Activated T-helper 1 cell treated with anti-CD3 and anti-CD28 coated beads, Interleukin-12 subunit alpha, Interleukin-12 subunit beta, Interleukin-2, Interleukin-4 antibody, amounts not matched to agents 30 ng/mL and 10 ng/mL and 1 ng/mL, durations not matched to agents 14 hours and 24 hours and 36 hours (primary cell): ENCODE measurements around the gene TSPAN10. TPM values are rescaled to one million over a fixed set of nuclear protein-coding genes. Genes with fewer than 3 reads are reported as not detected.
"Not testable (repeated sequence)": the region's sequence is repeated elsewhere in the genome, so short reads cannot be mapped to it uniquely, and the experiment has no call there.

ENCODE experiments used
- DNase-seq: peaks from one replicate; pipeline ENCODE4 v3.0.0; 2021; ENCODE audit warnings: low spot score
- H3K27ac Mint-ChIP-seq: one replicate; pipeline ENCODE4 v1.8.0; 2021; ENCODE audit warnings: mild to moderate bottlenecking, mixed read lengths
- H3K27me3 Mint-ChIP-seq: one replicate; pipeline ENCODE4 v1.8.0; 2022; ENCODE audit warnings: mild to moderate bottlenecking, moderate library complexity, mixed read lengths; ENCODE audit not compliant: insufficient read depth
- H3K36me3 Mint-ChIP-seq: one replicate; pipeline ENCODE4 v1.8.0; 2021; ENCODE audit warnings: low read depth, mixed read lengths
- H3K4me1 Mint-ChIP-seq: one replicate; pipeline ENCODE4 v1.8.0; 2021; ENCODE audit warnings: low read depth, mixed read lengths
- H3K4me3 Mint-ChIP-seq: one replicate; pipeline ENCODE4 v1.8.0; 2021; ENCODE audit warnings: mild to moderate bottlenecking, moderate library complexity, mixed read lengths
- H3K9me3 Mint-ChIP-seq: one replicate; pipeline ENCODE4 v1.8.0; 2021; ENCODE audit warnings: mixed read lengths
- intact Hi-C: fragments of 100-400 bp; cut with micrococcal nuclease; formaldehyde crosslinking; loops from one replicate; pipeline ENCODE4 v1.15.1; 2024
- total RNA-seq: library from RNA; stranded (reverse); gene quantifications from 2 replicates; pipeline ENCODE4 v1.2.3, GENCODE V29; 2022

Gene TSPAN10
- total RNA-seq, 1 donor from 2014 or later, result 0.21 TPM

DNA sequence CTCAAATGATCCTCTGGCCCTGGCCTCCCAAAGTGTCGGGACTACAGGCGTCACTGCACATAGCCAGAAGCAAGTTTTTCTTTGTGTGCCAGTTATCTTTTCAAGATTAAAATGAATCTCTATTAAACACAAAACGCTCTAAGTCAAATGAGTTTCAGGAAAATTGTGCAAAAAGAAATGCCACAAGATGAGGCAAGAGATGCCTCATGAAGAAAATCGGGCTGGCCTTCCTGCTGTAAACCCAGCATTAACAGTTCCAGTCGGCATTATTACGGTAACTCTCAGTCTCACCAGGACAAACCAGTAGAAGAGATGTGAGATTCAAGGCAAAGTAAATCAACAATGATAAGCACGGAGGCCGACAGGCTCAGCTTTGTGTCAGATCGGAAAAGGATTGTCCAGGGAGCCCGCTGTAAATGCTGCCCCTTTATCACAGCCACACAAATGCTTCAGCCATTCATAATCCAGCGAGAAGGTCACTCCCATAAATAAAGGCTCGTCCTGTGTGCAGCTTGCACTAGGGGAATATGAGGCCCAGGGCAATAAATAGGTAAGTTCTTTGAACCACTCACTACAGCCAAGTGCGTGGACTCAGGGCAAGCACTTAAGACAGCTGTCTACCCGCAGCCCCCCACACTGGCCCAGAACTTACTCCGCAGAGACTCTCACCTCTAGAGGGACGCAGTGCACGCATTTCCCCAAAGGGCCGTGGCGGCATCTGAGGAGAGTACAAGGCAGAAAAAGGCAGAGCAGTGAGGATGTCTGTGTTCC lies 27.3 kb upstream of the TSPAN10 start:
- Mint-ChIP-seq H3K9me3 (no peaks in the 10 kb centered on the region), H3K4me3 (no peak overlapping the region), H3K27me3 (no peaks in the 10 kb centered on the region), H3K4me1 (peaks cover 8% of the 10 kb centered on the region), H3K27ac (no peak overlapping the region), H3K36me3 (peaks cover 42% of the 10 kb centered on the region)
- intact Hi-C loops, result loop anchor here (5.0 kb wide), 1 partner anchor 32 kb away; no protein-coding TSS in a partner anchor
- no peak for DNase-seq

- no peaks in the 10 kb centered on the region for H3K27me3 Mint-ChIP-seq
- H3K4me1 Mint-ChIP-seq, result peaks cover 18% of the 10 kb centered on the region
- DNase-seq, result no peak
- no peaks in the 10 kb centered on the region for H3K9me3 Mint-ChIP-seq
- intact Hi-C loops, result loop anchor here (5.0 kb wide), 1 partner anchor 35 kb away; no protein-coding TSS in a partner anchor
- no peak overlapping the region for H3K4me3 Mint-ChIP-seq
- H3K36me3 Mint-ChIP-seq, result peaks cover 39% of the 10 kb centered on the region
- no peak overlapping the region for H3K27ac Mint-ChIP-seq
Measured at GRCh38 chr17:81612172-81612970, 24.6 kb upstream of the TSPAN10 start.

DNA sequence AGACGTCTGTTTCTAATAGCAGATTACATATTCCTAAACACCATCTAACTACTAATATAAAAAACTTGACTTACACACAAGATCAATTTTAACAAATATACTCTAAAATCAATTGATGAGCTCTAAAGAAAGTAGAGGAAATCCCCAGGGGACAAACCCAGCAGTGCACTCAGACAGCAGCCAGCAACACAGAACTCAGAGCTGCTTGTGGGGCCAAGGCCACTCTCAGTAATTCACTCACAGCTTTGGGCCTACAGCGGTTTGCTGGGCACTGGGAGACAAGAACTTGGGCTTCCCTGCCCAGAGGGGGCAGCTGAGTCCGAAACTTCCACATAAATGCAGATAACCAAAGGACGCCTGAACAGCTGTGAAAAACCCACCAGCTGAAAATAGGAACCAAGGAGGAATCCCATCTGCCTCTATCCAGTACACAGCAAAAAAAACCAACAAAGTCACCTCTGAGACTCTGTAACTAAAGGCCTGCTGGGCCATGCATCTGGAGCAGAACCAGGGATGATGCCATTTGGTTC lies 21.5 kb upstream of the TSPAN10 start:
- Mint-ChIP-seq H3K36me3 (peaks cover 36% of the 10 kb centered on the region), H3K27ac (peak overlapping the region; percentile 89), H3K4me3 (no peak overlapping the region), H3K9me3 (no peaks in the 10 kb centered on the region), H3K4me1 (peaks cover 18% of the 10 kb centered on the region), H3K27me3 (no peaks in the 10 kb centered on the region)
- no peak for DNase-seq
- intact Hi-C loops, result no loop called here

GRCh38 chr17:81616877-81617276 lies 20.1 kb upstream of the TSPAN10 start:
- H3K9me3 Mint-ChIP-seq, result no peaks in the 10 kb centered on the region
- H3K4me1 Mint-ChIP-seq, result peaks cover 18% of the 10 kb centered on the region
- H3K36me3 Mint-ChIP-seq, result peaks cover 45% of the 10 kb centered on the region
- H3K27ac Mint-ChIP-seq, result no peak overlapping the region
- no peaks in the 10 kb centered on the region for H3K27me3 Mint-ChIP-seq
- no peak for DNase-seq
- intact Hi-C loops, result no loop called here
- H3K4me3 Mint-ChIP-seq, result no peak overlapping the region

DNA sequence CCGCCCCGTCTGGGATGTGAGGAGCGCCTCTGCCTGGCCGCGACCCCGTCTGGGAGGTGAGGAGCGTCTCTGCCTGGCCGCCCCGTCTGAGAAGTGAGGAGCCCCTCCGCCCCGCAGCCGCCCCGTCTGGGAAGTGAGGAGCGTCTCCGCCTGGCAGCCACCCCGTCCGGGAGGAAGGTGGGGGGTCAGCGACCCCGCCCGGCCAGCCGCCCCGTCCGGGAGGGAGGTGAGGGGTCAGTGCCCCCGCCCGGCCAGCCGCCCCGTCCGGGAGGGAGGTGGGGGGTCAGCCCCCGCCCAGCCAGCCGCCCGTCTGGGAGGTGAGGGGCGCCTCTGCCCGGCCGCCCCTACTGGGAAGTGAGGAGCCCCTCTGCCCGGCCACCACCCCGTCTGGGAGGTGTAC lies 18.7 kb upstream of the TSPAN10 start:
- H3K27ac Mint-ChIP-seq, intact Hi-C loops, H3K9me3 Mint-ChIP-seq, H3K27me3 Mint-ChIP-seq, H3K4me3 Mint-ChIP-seq, DNase-seq: not testable (repeated sequence)
- H3K4me1 Mint-ChIP-seq, result peaks cover 18% of the 10 kb centered on the region
- H3K36me3 Mint-ChIP-seq, result peaks cover 40% of the 10 kb centered on the region

DNA sequence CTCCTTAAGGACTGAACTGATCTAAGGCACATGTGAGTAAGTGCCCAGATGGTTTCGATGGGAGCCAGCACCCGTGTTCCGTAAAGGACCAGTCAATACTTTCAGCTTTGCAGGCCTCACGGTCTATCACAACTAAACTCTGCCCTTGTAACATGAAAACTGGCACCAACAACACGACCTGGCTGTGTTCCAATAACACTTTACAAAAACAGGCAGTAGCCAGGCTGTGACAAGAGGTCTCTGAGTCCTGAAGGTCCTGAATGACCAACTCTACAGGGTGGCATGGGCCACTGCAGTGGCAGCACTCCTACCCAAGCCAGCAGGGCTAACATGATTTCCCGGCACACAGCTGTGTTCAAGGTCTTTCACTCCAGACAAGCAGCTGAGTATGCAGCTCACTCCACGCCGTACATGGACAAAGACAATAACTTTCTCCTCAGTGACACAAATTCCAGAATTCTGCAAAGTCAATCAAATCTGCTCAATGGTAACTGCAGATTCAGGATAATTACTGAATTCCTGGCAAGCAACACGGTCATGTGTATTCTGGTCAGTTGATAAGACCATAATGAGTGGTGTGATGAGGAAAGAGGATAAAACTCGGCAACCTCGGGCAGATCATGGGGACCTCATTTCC lies 15.4 kb upstream of the TSPAN10 start:
- intact Hi-C loops, result no loop called here
- H3K4me1 Mint-ChIP-seq, result no peaks in the 10 kb centered on the region
- H3K27me3 Mint-ChIP-seq, result no peaks in the 10 kb centered on the region
- H3K27ac Mint-ChIP-seq, result no peak overlapping the region
- H3K4me3 Mint-ChIP-seq, result no peak overlapping the region
- peaks cover 44% of the 10 kb centered on the region for H3K36me3 Mint-ChIP-seq
- H3K9me3 Mint-ChIP-seq, result no peaks in the 10 kb centered on the region
- DNase-seq, result no peak

GRCh38 chr17:81630274-81630673 lies 6.7 kb upstream of the TSPAN10 start:
- H3K36me3 Mint-ChIP-seq, result peaks cover 32% of the 10 kb centered on the region
- no peak for DNase-seq
- intact Hi-C loops, result no loop called here

GRCh38 chr17:81631482-81631881 lies 5.5 kb upstream of the TSPAN10 start:
- Mint-ChIP-seq H3K27ac (no peak overlapping the region), H3K27me3 (no peaks in the 10 kb centered on the region), H3K4me1 (peaks cover 16% of the 10 kb centered on the region), H3K9me3 (no peaks in the 10 kb centered on the region), H3K4me3 (no peak overlapping the region), H3K36me3 (peaks cover 31% of the 10 kb centered on the region)
- no peak for DNase-seq
- intact Hi-C loops, result no loop called here

More at GRCh38 chr17:81630274-81630673, 6.7 kb upstream of the TSPAN10 start:
- no peak overlapping the region for H3K27ac Mint-ChIP-seq
- no peaks in the 10 kb centered on the region for H3K27me3 Mint-ChIP-seq
- H3K9me3 Mint-ChIP-seq, result no peaks in the 10 kb centered on the region
- H3K4me1 Mint-ChIP-seq, result peaks cover 5% of the 10 kb centered on the region
- H3K4me3 Mint-ChIP-seq, result no peak overlapping the region

GRCh38 chr17:81635431-81635830 lies 1.6 kb upstream of the TSPAN10 start:
- peaks cover 16% of the 10 kb centered on the region for H3K4me1 Mint-ChIP-seq
- H3K27me3 Mint-ChIP-seq, result peaks cover 2% of the 10 kb centered on the region
- H3K4me3 Mint-ChIP-seq, result peak overlapping the region; percentile 92
- no peak for DNase-seq
- H3K27ac Mint-ChIP-seq, result peak overlapping the region; percentile 80
- intact Hi-C loops, result no loop called here
- peaks cover 15% of the 10 kb centered on the region for H3K36me3 Mint-ChIP-seq
- no peaks in the 10 kb centered on the region for H3K9me3 Mint-ChIP-seq

- Mint-ChIP-seq H3K4me3 (peak overlapping the region; percentile 92), H3K9me3 (no peaks in the 10 kb centered on the region), H3K4me1 (peaks cover 16% of the 10 kb centered on the region), H3K36me3 (peaks cover 15% of the 10 kb centered on the region), H3K27ac (peak overlapping the region; percentile 80), H3K27me3 (peaks cover 2% of the 10 kb centered on the region)
- intact Hi-C loops, result loop anchor here (1.0 to 2.0 kb wide), 3 partner anchors 30 to 83 kb away; partner anchors contain the start of genes CCDC137, FAAP100, MRPL12 and OXLD1
- no peak for DNase-seq
Measured at GRCh38 chr17:81635973-81636504, 957 bp upstream of the TSPAN10 start.

DNA sequence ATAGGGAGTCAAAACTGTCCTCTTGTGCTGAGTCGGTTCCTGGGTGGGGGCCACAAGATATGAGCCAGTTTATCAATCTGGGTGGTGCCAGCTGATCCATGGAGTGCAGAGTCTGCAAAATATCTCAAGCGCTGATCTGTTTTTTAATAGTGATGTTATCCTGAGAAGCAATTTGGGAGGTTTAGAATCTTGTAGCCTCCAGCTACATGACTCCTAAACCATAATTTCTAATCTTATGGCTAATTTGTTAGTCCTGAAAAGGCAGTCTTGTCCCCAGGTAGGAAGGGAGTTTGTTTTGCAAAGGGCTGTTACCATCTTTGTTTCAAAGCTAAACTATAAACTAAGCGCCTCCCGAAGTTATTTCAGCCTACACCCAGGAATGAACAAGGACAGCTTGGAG lies 1.7 kb downstream of the TSPAN10 start:
- H3K27me3 Mint-ChIP-seq, result peaks cover 5% of the 10 kb centered on the region
- H3K4me3 Mint-ChIP-seq, result peak overlapping the region; percentile 0
- peaks cover 6% of the 10 kb centered on the region for H3K36me3 Mint-ChIP-seq
- no peaks in the 10 kb centered on the region for H3K9me3 Mint-ChIP-seq
- intact Hi-C loops, result no loop called here
- no peak overlapping the region for H3K27ac Mint-ChIP-seq
- H3K4me1 Mint-ChIP-seq, result peaks cover 11% of the 10 kb centered on the region
- DNase-seq, result no peak

GRCh38 chr17:81640011-81640410 lies 3.0 kb downstream of the TSPAN10 start:
- peaks cover 5% of the 10 kb centered on the region for H3K27me3 Mint-ChIP-seq
- no peak for DNase-seq
- H3K36me3 Mint-ChIP-seq, result peaks cover 6% of the 10 kb centered on the region
- H3K4me3 Mint-ChIP-seq, result no peak overlapping the region
- peaks cover 11% of the 10 kb centered on the region for H3K4me1 Mint-ChIP-seq
- no peaks in the 10 kb centered on the region for H3K9me3 Mint-ChIP-seq
- intact Hi-C loops, result no loop called here
- H3K27ac Mint-ChIP-seq, result no peak overlapping the region
